NCI-H146 (cell line): Measurements from ENCODE around the gene ZNF846.
"Not testable (repeated sequence)": the region's sequence is repeated elsewhere in the genome, so short reads cannot be mapped to it uniquely, and the experiment has no call there.

Experiments
- DNase-seq: peaks from one replicate; lab custom pipeline; 2025; lab: John Stamatoyannopoulos, UW

Gene ZNF846

GRCh38 chr19:9784163-9784496, 15.6 kb upstream of the ZNF846 start:
- DNase-seq: not testable (repeated sequence)

GRCh38 chr19:9782338-9782737, 13.8 kb upstream of the ZNF846 start:
- DNase-seq: no peak

- DNase-seq: no peak
Observed at GRCh38 chr19:9757544-9758501, 10.7 kb downstream of the ZNF846 start.

GRCh38 chr19:9752701-9753443, 15.7 kb downstream of the ZNF846 start:
- no peak for DNase-seq

GRCh38 chr19:9751446-9751845, 17.1 kb downstream of the ZNF846 start:
- DNase-seq: no peak

GRCh38 chr19:9741476-9742171, 26.9 kb downstream of the ZNF846 start:
- no peak for DNase-seq

- no peak for DNase-seq
Observed at GRCh38 chr19:9735986-9736385, 32.6 kb downstream of the ZNF846 start.

GRCh38 chr19:9730056-9730455, 38.5 kb downstream of the ZNF846 start:
- not testable (repeated sequence) for DNase-seq

- DNase-seq: no peak
Observed at GRCh38 chr19:9729162-9729561, 39.4 kb downstream of the ZNF846 start.

- no peak for DNase-seq
Observed at GRCh38 chr19:9727644-9728043, 40.9 kb downstream of the ZNF846 start.

- not testable (repeated sequence) for DNase-seq
Observed at GRCh38 chr19:9725508-9726201, 42.9 kb downstream of the ZNF846 start.

GRCh38 chr19:9724157-9724556, 44.4 kb downstream of the ZNF846 start:
- no peak for DNase-seq

GRCh38 chr19:9721861-9722260, 46.7 kb downstream of the ZNF846 start:
- no peak for DNase-seq

GRCh38 chr19:9720541-9720940, 48.0 kb downstream of the ZNF846 start:
- no peak for DNase-seq

- DNase-seq: no peak
Observed at GRCh38 chr19:9711815-9712214, 56.7 kb downstream of the ZNF846 start.

- no peak for DNase-seq
Observed at GRCh38 chr19:9709305-9709704, 59.2 kb downstream of the ZNF846 start.

- no peak for DNase-seq
Observed at GRCh38 chr19:9705836-9706235, 62.7 kb downstream of the ZNF846 start.

GRCh38 chr19:9702186-9702585, 66.4 kb downstream of the ZNF846 start:
- no peak for DNase-seq
